HG03521 (cell line): Measurements from ENCODE around the gene SULT1A2.
"Not testable (repeated sequence)": the region's sequence is repeated elsewhere in the genome, so short reads cannot be mapped to it uniquely, and the experiment has no call there.

Experiments
- ATAC-seq: cut with Tn5 transposase; IDR thresholded peaks from one replicate; pipeline ENCODE4 v1.9.1; 2021; ENCODE audit warnings: mild to moderate bottlenecking, moderate library complexity; ENCODE audit not compliant: unreplicated experiment

SULT1A2 gene

GRCh38 chr16:28596840-28597691 lies at the start of gene SULT1A2:
Gene SULT1A2, minus strand, starts transcription at chr16:28597050. Its CDS starts 1,120 bp downstream, at chr16:28595930.
- ATAC-seq: no peak

GRCh38 chr16:28639959-28640358 lies 43.1 kb upstream of the SULT1A2 start:
- ATAC-seq: not testable (repeated sequence)

GRCh38 chr16:28638359-28638758 lies 41.5 kb upstream of the SULT1A2 start:
- ATAC-seq: not testable (repeated sequence)

- not testable (repeated sequence) for ATAC-seq
Measured at GRCh38 chr16:28637765-28638164, 40.9 kb upstream of the SULT1A2 start, which contains the start of gene NPIPB8. Gene NPIPB8, plus strand, starts transcription at chr16:28638065. Its CDS starts 296 bp downstream, at chr16:28638361.

GRCh38 chr16:28636093-28636823 lies 39.4 kb upstream of the SULT1A2 start:
- ATAC-seq: not testable (repeated sequence)

GRCh38 chr16:28630905-28631304 lies 34.1 kb upstream of the SULT1A2 start:
- not testable (repeated sequence) for ATAC-seq

GRCh38 chr16:28623172-28623711 lies 26.4 kb upstream of the SULT1A2 start:
- no peak for ATAC-seq

GRCh38 chr16:28622532-28623171 lies 25.8 kb upstream of the SULT1A2 start:
- ATAC-seq: not testable (repeated sequence)

GRCh38 chr16:28621481-28622155 lies 24.8 kb upstream of the SULT1A2 start:
- no peak for ATAC-seq

- ATAC-seq: not testable (repeated sequence)
Measured at GRCh38 chr16:28620316-28620715, 23.5 kb upstream of the SULT1A2 start.

GRCh38 chr16:28617874-28618273 lies 21.0 kb upstream of the SULT1A2 start:
- ATAC-seq: no peak

- no peak for ATAC-seq
Measured at GRCh38 chr16:28616636-28617035, 19.8 kb upstream of the SULT1A2 start.

- not testable (repeated sequence) for ATAC-seq
Measured at GRCh38 chr16:28616224-28616577, 19.4 kb upstream of the SULT1A2 start.

- ATAC-seq: not testable (repeated sequence)
Measured at GRCh38 chr16:28615486-28616223, 18.8 kb upstream of the SULT1A2 start.

- not testable (repeated sequence) for ATAC-seq
Measured at GRCh38 chr16:28614561-28614960, 17.7 kb upstream of the SULT1A2 start.

GRCh38 chr16:28613912-28614311 lies 17.1 kb upstream of the SULT1A2 start:
- not testable (repeated sequence) for ATAC-seq

- ATAC-seq: not testable (repeated sequence)
Measured at GRCh38 chr16:28612359-28613280, 15.8 kb upstream of the SULT1A2 start.

- no peak for ATAC-seq
Measured at GRCh38 chr16:28610595-28611191, 13.8 kb upstream of the SULT1A2 start.
